HL-60 (cell line): ENCODE results near the gene VDR.

Experiments used
- DNase-seq, 2 experiments: peaks; one replicate each; pipeline ENCODE4 v3.0.0-alpha.2; 2010 to 2020; ENCODE audit warnings: low read depth in 1 of 2, low spot score in 1 of 2
- H3K27ac ChIP-seq: fragments of 250-450 bp; sonication (Bioruptor Pico); replicated peaks from 2 replicates; pipeline ENCODE4 v1.5.1; 2020; ENCODE audit warnings: mild to moderate bottlenecking, moderate library complexity
- H3K27me3 ChIP-seq: fragments of 250-450 bp; sonication (Bioruptor Pico); 2 replicates; pipeline ENCODE4 v1.5.1; 2021; ENCODE audit warnings: mild to moderate bottlenecking, moderate library complexity; ENCODE audit not compliant: insufficient read depth, poor library complexity, severe bottlenecking
- H3K4me3 ChIP-seq: replicated peaks from 2 replicates; pipeline ENCODE4 v1.5.1; 2011; ENCODE audit warnings: mild to moderate bottlenecking, control low read depth, low read length; ENCODE audit not compliant: insufficient read depth
- GABPA ChIP-seq: IDR thresholded peaks from 2 replicates; pipeline ENCODE4 v1.6.1; 2012; ENCODE audit warnings: low read depth
- POLR2AphosphoS5 ChIP-seq: IDR thresholded peaks from 2 replicates; pipeline ENCODE4 v1.6.1; 2012; ENCODE audit warnings: low read depth
- SPI1 ChIP-seq: IDR thresholded peaks from 2 replicates; pipeline ENCODE4 v1.6.1; 2012; ENCODE audit warnings: low read depth, mild to moderate bottlenecking, borderline replicate concordance
- TF ChIP-seq, protein P1 (sequence below): IDR thresholded peaks from one replicate; pipeline ENCODE4 v1.5.1; 2011; ENCODE audit warnings: low read length, control low read depth, inconsistent platforms; ENCODE audit not compliant: insufficient read depth
- TF ChIP-seq, protein P2 (sequence below): IDR thresholded peaks from 2 replicates; pipeline ENCODE4 v1.6.1; 2012; ENCODE audit warnings: low read depth; ENCODE audit not compliant: insufficient replicate concordance

The VDR gene

DNA sequence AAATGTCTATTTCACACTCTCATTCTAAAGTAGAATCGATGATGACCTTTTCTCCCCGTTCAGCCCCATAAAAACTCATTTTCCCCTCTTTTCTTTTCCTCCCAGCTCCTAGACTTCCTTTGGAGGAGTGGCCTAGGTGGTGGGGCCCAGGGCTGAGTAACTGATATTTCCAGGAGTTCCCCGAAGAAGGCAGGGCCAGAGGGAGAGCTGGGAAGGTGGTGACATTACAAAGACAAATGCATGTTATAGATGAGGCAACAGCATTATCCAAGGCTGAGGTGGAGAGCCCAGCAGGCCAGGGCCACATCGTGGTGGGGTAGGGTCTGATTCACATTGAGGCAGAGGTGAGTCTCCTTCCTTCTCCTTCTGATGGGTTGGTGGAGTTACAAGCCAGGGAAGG lies 62.9 kb downstream of the VDR start:
- H3K27me3 ChIP-seq: no peaks in the 10 kb centered on the region
- no peak overlapping the region for H3K4me3 ChIP-seq
- no peak for DNase-seq
- H3K27ac ChIP-seq: no peak overlapping the region
- TF ChIP-seq SPI1 (no peak), GABPA (no peak)
- TF ChIP-seq, protein P1, sequence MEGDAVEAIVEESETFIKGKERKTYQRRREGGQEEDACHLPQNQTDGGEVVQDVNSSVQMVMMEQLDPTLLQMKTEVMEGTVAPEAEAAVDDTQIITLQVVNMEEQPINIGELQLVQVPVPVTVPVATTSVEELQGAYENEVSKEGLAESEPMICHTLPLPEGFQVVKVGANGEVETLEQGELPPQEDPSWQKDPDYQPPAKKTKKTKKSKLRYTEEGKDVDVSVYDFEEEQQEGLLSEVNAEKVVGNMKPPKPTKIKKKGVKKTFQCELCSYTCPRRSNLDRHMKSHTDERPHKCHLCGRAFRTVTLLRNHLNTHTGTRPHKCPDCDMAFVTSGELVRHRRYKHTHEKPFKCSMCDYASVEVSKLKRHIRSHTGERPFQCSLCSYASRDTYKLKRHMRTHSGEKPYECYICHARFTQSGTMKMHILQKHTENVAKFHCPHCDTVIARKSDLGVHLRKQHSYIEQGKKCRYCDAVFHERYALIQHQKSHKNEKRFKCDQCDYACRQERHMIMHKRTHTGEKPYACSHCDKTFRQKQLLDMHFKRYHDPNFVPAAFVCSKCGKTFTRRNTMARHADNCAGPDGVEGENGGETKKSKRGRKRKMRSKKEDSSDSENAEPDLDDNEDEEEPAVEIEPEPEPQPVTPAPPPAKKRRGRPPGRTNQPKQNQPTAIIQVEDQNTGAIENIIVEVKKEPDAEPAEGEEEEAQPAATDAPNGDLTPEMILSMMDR: no peak

DNA sequence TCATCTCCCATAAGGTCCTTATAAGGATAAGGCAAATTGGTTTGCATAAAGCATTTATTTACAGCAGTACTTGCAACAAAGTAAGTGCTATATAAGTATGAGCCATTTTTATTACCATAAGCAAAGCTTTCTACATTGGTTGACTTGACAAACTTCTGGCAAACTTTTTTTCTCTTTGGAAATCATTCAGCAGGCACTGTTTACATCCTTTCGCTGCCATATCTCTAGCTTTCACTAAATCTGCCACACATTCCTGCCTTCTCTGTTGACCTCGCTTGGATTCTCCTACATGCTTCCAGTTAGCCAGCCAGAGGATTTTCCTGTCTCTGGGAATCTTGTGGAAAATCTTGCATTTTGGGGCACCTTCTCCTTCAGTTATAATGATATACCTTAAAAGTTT lies 63.3 kb downstream of the VDR start:
- no peak for DNase-seq

DNA sequence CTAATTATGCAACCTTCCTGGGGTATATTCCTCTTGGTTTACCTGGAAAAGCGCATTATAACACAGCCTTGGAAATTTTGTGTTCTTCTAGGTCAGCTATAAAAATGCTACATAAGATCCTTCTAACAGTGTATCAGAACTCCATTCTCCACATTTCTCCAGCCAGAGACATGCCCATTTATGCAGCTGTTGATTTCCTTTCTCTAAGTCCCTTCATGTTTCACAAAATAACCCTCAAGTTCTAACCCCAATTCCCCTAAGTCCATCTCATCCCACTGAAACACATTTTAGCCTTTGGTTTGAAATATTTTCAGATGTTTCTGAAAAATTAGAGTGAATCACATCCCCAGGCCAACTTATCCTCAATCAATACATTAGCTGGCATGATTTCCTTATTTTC lies 64.2 kb downstream of the VDR start:
- Histone ChIP-seq H3K27me3 (no peaks in the 10 kb centered on the region), H3K4me3 (no peak overlapping the region), H3K27ac (no peak overlapping the region)
- no peak for DNase-seq
- TF ChIP-seq, protein P1: no peak
- no peak for TF ChIP-seq GABPA
- TF ChIP-seq, protein P2, sequence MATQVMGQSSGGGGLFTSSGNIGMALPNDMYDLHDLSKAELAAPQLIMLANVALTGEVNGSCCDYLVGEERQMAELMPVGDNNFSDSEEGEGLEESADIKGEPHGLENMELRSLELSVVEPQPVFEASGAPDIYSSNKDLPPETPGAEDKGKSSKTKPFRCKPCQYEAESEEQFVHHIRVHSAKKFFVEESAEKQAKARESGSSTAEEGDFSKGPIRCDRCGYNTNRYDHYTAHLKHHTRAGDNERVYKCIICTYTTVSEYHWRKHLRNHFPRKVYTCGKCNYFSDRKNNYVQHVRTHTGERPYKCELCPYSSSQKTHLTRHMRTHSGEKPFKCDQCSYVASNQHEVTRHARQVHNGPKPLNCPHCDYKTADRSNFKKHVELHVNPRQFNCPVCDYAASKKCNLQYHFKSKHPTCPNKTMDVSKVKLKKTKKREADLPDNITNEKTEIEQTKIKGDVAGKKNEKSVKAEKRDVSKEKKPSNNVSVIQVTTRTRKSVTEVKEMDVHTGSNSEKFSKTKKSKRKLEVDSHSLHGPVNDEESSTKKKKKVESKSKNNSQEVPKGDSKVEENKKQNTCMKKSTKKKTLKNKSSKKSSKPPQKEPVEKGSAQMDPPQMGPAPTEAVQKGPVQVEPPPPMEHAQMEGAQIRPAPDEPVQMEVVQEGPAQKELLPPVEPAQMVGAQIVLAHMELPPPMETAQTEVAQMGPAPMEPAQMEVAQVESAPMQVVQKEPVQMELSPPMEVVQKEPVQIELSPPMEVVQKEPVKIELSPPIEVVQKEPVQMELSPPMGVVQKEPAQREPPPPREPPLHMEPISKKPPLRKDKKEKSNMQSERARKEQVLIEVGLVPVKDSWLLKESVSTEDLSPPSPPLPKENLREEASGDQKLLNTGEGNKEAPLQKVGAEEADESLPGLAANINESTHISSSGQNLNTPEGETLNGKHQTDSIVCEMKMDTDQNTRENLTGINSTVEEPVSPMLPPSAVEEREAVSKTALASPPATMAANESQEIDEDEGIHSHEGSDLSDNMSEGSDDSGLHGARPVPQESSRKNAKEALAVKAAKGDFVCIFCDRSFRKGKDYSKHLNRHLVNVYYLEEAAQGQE: no peak
- no peak for TF ChIP-seq SPI1
- TF ChIP-seq POLR2AphosphoS5: no peak

More for the DNA sequence above, 63.3 kb downstream of the VDR start:
- no peaks in the 10 kb centered on the region for H3K27me3 ChIP-seq
- no peak for TF ChIP-seq SPI1
- H3K4me3 ChIP-seq: no peak overlapping the region
- H3K27ac ChIP-seq: no peak overlapping the region

DNA sequence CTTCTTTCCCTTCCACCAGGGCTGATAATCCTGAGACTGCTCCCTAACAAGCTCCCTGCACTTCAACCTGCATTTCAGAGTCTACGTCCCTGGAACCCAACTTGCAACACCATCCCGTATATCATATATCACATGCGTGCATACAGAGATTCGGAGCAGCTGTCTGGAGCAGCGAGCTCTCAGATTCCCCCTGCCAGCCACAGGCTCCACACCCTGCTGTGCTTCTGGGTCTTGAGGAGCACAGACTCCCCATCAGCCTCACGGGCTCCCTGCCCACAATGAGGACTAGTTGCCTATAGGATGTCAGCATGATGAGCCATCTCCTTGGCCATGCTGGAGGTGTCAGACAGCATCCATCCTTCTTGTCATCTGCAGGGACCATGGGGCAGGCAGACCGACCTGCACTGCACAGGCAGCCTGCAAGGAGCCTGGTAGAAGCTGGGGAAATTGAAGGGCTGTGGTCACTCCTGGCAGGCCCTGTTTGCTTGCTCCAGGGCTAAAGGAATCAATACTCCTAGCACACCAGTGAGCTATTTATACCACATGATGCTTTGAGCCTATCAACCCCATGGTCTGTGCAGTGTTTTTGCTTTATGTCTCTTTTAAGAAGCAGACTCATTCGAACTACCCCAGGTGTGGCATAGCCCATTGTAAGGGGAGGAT lies 65.4 kb downstream of the VDR start:
- Histone ChIP-seq H3K4me3 (no peak overlapping the region), H3K27ac (no peak overlapping the region), H3K27me3 (no peaks in the 10 kb centered on the region)
- no peak for DNase-seq
- TF ChIP-seq SPI1 (no peak), POLR2AphosphoS5 (no peak), GABPA (no peak)
- TF ChIP-seq, protein P2: no peak
- TF ChIP-seq, protein P1: no peak
